ENCODE data around the gene TNK2. TPM values are rescaled to one million over a fixed set of nuclear protein-coding genes. Genes with fewer than 3 reads are reported as not detected.

The TNK2 gene
- total RNA-seq, 1 experiment from 2014 or later, result 72.3 TPM

DNA sequence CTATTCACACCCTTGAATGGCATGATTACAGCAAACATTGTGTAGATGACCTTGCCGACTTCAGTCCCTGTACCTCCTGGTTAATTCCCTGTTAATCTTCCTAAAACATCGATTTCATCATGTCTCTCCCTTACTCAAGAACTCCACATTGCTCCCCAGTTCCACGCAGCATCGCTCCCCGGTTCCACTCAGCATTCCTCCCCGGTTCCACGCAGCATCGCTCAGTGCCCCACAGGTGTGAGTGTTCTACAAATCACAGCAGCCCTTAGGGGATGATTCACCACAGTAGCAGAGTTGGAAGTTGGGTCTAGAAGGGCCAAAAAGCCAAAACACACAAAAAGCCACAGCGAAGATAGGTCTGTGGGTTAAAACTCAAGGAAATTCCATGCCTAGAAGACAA, 8.6 kb upstream of the TNK2 start:
- TF ChIP-seq SIN3A (IDR thresholded peaks at IDR 0.05; ENCODE audit: borderline replicate concordance, insufficient read depth, low read depth, low read length) (no peak), TCF7L2 (IDR thresholded peaks at IDR 0.05; ENCODE audit: low read depth, low read length) (no peak), POLR2AphosphoS5 (IDR thresholded peaks at IDR 0.05; ENCODE audit: low read depth, low read length) (no peak)
- TF ChIP-seq, protein P1, sequence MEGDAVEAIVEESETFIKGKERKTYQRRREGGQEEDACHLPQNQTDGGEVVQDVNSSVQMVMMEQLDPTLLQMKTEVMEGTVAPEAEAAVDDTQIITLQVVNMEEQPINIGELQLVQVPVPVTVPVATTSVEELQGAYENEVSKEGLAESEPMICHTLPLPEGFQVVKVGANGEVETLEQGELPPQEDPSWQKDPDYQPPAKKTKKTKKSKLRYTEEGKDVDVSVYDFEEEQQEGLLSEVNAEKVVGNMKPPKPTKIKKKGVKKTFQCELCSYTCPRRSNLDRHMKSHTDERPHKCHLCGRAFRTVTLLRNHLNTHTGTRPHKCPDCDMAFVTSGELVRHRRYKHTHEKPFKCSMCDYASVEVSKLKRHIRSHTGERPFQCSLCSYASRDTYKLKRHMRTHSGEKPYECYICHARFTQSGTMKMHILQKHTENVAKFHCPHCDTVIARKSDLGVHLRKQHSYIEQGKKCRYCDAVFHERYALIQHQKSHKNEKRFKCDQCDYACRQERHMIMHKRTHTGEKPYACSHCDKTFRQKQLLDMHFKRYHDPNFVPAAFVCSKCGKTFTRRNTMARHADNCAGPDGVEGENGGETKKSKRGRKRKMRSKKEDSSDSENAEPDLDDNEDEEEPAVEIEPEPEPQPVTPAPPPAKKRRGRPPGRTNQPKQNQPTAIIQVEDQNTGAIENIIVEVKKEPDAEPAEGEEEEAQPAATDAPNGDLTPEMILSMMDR (IDR thresholded peaks at IDR 0.05), result no peak
- TF ChIP-seq, protein P2, sequence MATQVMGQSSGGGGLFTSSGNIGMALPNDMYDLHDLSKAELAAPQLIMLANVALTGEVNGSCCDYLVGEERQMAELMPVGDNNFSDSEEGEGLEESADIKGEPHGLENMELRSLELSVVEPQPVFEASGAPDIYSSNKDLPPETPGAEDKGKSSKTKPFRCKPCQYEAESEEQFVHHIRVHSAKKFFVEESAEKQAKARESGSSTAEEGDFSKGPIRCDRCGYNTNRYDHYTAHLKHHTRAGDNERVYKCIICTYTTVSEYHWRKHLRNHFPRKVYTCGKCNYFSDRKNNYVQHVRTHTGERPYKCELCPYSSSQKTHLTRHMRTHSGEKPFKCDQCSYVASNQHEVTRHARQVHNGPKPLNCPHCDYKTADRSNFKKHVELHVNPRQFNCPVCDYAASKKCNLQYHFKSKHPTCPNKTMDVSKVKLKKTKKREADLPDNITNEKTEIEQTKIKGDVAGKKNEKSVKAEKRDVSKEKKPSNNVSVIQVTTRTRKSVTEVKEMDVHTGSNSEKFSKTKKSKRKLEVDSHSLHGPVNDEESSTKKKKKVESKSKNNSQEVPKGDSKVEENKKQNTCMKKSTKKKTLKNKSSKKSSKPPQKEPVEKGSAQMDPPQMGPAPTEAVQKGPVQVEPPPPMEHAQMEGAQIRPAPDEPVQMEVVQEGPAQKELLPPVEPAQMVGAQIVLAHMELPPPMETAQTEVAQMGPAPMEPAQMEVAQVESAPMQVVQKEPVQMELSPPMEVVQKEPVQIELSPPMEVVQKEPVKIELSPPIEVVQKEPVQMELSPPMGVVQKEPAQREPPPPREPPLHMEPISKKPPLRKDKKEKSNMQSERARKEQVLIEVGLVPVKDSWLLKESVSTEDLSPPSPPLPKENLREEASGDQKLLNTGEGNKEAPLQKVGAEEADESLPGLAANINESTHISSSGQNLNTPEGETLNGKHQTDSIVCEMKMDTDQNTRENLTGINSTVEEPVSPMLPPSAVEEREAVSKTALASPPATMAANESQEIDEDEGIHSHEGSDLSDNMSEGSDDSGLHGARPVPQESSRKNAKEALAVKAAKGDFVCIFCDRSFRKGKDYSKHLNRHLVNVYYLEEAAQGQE (IDR thresholded peaks at IDR 0.05; ENCODE audit: insufficient read depth in 1 of 2, low read depth in 2 of 2, low read length in 1 of 2), result no peak
- ATAC-seq (no peak), DNase-seq (ENCODE audit: low read depth, low spot score) (no peak)
- H3K4me1 ChIP-seq (ENCODE audit: control insufficient read depth, insufficient read depth, low read length), result peaks cover 7% of the 10 kb centered on the region; the same call in 1 of the 2 replicates
- H3K27ac ChIP-seq (ENCODE audit: low read length), result no peak overlapping the region
- CTCF ChIA-PET, result no interaction called here
- POLR2A ChIA-PET, result no interaction called here
- no TSS peak for BruUV-seq (replicated peaks)
- intact Hi-C loops (cut with micrococcal nuclease; ENCODE audit: unreplicated experiment) (no loop called here), in situ Hi-C loops (cut with HindIII; ENCODE audit: low pct_unique_long_range_greater_than_20kb, low sequenced_read_pairs) (no loop called here)
- H3K27me3 ChIP-seq (ENCODE audit: control insufficient read depth, insufficient read depth, low read length), result no peaks in the 10 kb centered on the region
- no peaks in the 10 kb centered on the region for H3K36me3 ChIP-seq (ENCODE audit: control insufficient read depth, insufficient read depth, low read length)
- H3K4me3 ChIP-seq (ENCODE audit: low read depth in 2 of 2, low read length in 2 of 2), result no peak overlapping the region
- no peaks in the 10 kb centered on the region for H3K9me3 ChIP-seq (ENCODE audit: control insufficient read depth, insufficient read depth, low read depth, low read length)

DNA sequence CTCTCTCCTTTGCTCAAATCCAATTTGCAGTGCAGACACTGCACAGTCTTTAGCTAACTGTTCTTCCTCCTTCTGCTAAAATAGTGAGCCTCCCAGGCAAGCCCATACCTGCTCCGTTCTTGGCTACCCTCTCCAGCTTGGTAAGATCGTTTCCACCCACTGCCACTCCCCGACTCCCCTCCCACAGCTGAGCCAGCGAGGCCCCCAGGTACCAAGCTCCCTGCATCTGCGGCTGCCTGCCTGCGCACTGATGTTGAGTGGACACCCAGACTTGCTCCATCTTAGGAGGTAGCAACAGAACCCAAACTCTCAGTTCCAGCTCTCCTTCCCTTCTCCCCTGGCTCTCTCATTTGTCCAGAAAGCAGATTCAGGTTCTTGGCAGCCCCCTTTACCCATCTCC, 7.9 kb upstream of the TNK2 start:
- Histone ChIP-seq H3K27me3 (ENCODE audit: control insufficient read depth, insufficient read depth, low read length) (no peaks in the 10 kb centered on the region), H3K9me3 (ENCODE audit: control insufficient read depth, insufficient read depth, low read depth, low read length) (no peaks in the 10 kb centered on the region), H3K4me3 (ENCODE audit: low read depth in 2 of 2, low read length in 2 of 2) (no peak overlapping the region), H3K36me3 (ENCODE audit: control insufficient read depth, insufficient read depth, low read length) (no peaks in the 10 kb centered on the region), H3K4me1 (ENCODE audit: control insufficient read depth, insufficient read depth, low read length) (peaks cover 14% of the 10 kb centered on the region), H3K27ac (ENCODE audit: low read length) (no peak overlapping the region)
- ATAC-seq (no peak), DNase-seq (ENCODE audit: low read depth, low spot score) (no peak)
- CTCF ChIA-PET, result no interaction called here
- in situ Hi-C loops (cut with HindIII; ENCODE audit: low pct_unique_long_range_greater_than_20kb, low sequenced_read_pairs), result no loop called here
- POLR2A ChIA-PET, result no interaction called here
- intact Hi-C loops (cut with micrococcal nuclease; ENCODE audit: unreplicated experiment), result no loop called here
- no peak for TF ChIP-seq SIN3A (IDR thresholded peaks at IDR 0.05; ENCODE audit: borderline replicate concordance, insufficient read depth, low read depth, low read length)
- TF ChIP-seq, protein P2 (IDR thresholded peaks at IDR 0.05; ENCODE audit: insufficient read depth in 1 of 2, low read depth in 2 of 2, low read length in 1 of 2), result no peak
- no peak for TF ChIP-seq POLR2AphosphoS5 (IDR thresholded peaks at IDR 0.05; ENCODE audit: low read depth, low read length)
- TF ChIP-seq, protein P1 (IDR thresholded peaks at IDR 0.05), result no peak
- TF ChIP-seq TCF7L2 (IDR thresholded peaks at IDR 0.05; ENCODE audit: low read depth, low read length), result no peak
- no TSS peak for BruUV-seq (replicated peaks)

Data from Panc1 (cell line).